Measurements from ENCODE around the gene SNAP29.
"Not testable (repeated sequence)": the region's sequence is repeated elsewhere in the genome, so short reads cannot be mapped to it uniquely, and the experiment has no call there.

Gene SNAP29

DNA sequence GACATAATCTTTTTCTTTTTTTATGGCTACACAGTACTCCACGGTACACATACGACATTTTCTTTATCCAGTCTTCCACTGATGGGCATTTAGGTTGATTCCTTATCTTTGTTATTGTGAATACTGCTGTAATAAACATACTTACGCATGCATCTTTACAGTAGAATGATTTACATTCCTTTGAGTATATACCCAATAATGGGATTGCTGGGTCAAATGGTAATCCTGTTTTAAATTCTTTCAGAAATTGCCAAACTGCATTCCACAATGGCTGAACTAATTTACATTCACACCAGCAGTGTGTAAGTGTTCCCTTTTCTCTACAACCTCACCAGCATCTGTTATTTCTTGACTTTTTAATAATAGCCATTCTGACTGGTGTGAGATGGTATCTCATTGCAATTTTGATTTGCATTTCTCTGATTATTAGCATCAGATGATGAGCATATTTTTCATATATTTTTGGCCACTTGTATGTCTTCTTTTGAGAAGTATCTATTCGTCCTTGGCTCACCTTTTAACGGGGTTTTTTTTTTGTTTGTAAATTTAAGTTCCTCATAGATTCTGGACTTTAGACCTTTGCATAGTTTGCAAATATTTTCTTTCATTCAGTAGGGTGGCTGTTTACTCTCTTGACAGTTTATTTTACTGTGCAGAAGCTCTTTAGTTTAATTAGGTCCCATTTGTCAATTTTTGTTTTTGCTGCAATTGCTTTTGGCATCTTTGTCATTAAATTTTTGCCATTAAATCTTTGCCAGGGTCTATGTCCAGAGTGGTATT is 32.2 kb upstream of the SNAP29 start:
- H2BK15ac ChIP-seq (ENCODE audit: low read length); H3K27me3 ChIP-seq (ENCODE audit: control insufficient read depth in 3 of 3, insufficient read depth in 3 of 3, low read depth in 1 of 3, low read length in 3 of 3); H3K4ac ChIP-seq (ENCODE audit: low read length); H3K14ac ChIP-seq (ENCODE audit: low read length); H2AFZ ChIP-seq (ENCODE audit: low read length); H3K79me1 ChIP-seq (ENCODE audit: low read depth, low read length); H3K4me2 ChIP-seq (ENCODE audit: insufficient read depth, low read length, poor library complexity, severe bottlenecking); H4K8ac ChIP-seq (ENCODE audit: low read depth, low read length); H3K9ac ChIP-seq (ENCODE audit: low read depth, low read length, poor library complexity); H2BK12ac ChIP-seq (ENCODE audit: low read length); H3K27ac ChIP-seq (replicated peaks; ENCODE audit: low read length); H2AK5ac ChIP-seq (ENCODE audit: low read depth, low read length); H3K4me1 ChIP-seq (ENCODE audit: control insufficient read depth in 2 of 2, insufficient read depth in 1 of 2, low read depth in 1 of 2, low read length in 2 of 2); H3K9me3 ChIP-seq (replicated peaks in 1 of 2; ENCODE audit: control insufficient read depth in 2 of 2, insufficient read depth in 1 of 2, low read depth in 1 of 2, low read length in 2 of 2); H4K91ac ChIP-seq (ENCODE audit: low read depth, low read length, poor library complexity); DNase-seq (ENCODE audit: low spot score); H3K18ac ChIP-seq (ENCODE audit: low read length); H3K4me3 ChIP-seq (ENCODE audit: low read length in 2 of 2); H2BK120ac ChIP-seq (ENCODE audit: low read depth, low read length); H2BK5ac ChIP-seq (ENCODE audit: low read length); H3K23ac ChIP-seq (ENCODE audit: low read depth, low read length, poor library complexity): not testable (repeated sequence)
- no CpG with 5 or more reads among the region's 5 CpGs for WGBS, 2 donors (ENCODE audit: extremely low coverage in 2 of 2, insufficient read length in 2 of 2, insufficient replicate concordance in 1 of 2)
- peaks cover 4 to 67% of the 10 kb centered on the region in 2 donors for H3K36me3 ChIP-seq (replicated peaks in 1 of 2; ENCODE audit: control insufficient read depth in 2 of 2, insufficient read depth in 2 of 2, low read length in 2 of 2)

DNA sequence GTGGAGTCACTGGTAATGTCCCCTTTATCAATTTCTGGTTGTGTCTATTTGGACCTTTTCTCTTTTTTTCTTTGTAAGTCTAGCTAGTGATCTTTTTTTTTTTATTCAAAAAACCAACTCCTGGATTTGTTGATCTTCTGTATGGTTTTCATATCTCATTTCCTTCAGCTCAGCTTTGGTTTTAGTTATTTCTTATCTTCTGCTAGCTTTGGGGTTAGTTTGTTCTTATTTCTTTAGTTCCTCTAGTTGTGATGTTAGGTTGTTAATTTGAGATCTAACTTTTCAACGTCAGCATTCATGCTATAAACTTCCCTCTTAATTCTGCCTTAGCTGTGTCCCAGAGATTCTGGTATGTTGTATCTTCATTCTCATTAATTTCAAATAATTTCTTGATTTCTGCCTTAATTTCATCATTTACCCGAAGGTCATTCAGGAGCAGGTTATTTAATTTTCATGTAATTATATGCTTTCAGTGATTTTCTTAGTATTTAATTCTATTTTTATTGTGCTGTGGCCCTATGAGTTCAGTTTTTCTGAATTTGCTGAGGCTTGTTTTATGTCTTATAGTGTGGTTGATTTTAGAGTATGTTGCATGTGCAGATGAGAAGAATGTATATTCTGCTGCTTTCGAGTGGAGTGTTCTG is 29.2 kb upstream of the SNAP29 start:
- Histone ChIP-seq H2AFZ (ENCODE audit: low read length) (no peak overlapping the region), H3K4me2 (ENCODE audit: insufficient read depth, low read length, poor library complexity, severe bottlenecking) (no peak overlapping the region)

DNA sequence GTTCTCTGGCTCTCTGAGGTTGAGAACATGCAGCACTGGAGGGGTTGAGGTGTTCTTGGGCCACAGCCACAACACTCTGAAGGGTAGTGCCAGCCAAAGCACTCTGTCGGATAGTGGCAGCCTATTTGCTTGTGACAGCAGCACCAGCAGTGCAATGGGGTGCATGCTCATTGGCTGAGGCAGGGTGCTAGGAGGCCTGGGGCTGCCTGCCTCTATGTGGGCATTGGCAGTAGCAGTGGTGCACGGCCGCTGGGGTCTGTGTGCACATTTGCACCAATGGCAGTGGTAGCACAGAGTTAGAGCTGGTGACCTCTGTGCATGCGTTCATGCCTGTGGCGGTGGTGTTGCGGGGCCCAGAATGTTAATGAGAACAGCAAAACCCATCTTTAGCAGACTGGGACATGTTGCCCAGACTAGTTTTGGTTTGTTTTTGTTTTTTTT is 25.6 kb upstream of the SNAP29 start:
- Histone ChIP-seq H3K36me3 (replicated peaks in 1 of 2; ENCODE audit: control insufficient read depth in 2 of 2, insufficient read depth in 2 of 2, low read length in 2 of 2) (peaks cover 8 to 56% of the 10 kb centered on the region in 2 donors), H2AFZ (ENCODE audit: low read length) (no peak overlapping the region), H2BK12ac (ENCODE audit: low read length) (no peak overlapping the region), H3K23ac (ENCODE audit: low read depth, low read length, poor library complexity) (peak overlapping the region; percentile 85), H3K14ac (ENCODE audit: low read length) (no peak overlapping the region), H2BK120ac (ENCODE audit: low read depth, low read length) (no peak overlapping the region), H4K8ac (ENCODE audit: low read depth, low read length) (no peak overlapping the region), H2BK15ac (ENCODE audit: low read length) (no peak overlapping the region), H3K79me1 (ENCODE audit: low read depth, low read length) (peaks cover 3% of the 10 kb centered on the region), H3K4me1 (ENCODE audit: control insufficient read depth in 2 of 2, insufficient read depth in 1 of 2, low read depth in 1 of 2, low read length in 2 of 2) (no peaks in the 10 kb centered on the region), H3K4ac (ENCODE audit: low read length) (peak overlapping the region; percentile 23), H2BK5ac (ENCODE audit: low read length) (peak overlapping the region; percentile 39), H3K4me2 (ENCODE audit: insufficient read depth, low read length, poor library complexity, severe bottlenecking) (no peak overlapping the region), H3K9ac (ENCODE audit: low read depth, low read length, poor library complexity) (no peak overlapping the region), H3K27ac (replicated peaks; ENCODE audit: low read length) (no peak overlapping the region), H2AK5ac (ENCODE audit: low read depth, low read length) (no peak overlapping the region), H4K91ac (ENCODE audit: low read depth, low read length, poor library complexity) (no peak overlapping the region), H3K27me3 (ENCODE audit: control insufficient read depth in 3 of 3, insufficient read depth in 3 of 3, low read depth in 1 of 3, low read length in 3 of 3) (no peaks in the 10 kb centered on the region), H3K9me3 (replicated peaks in 1 of 2; ENCODE audit: control insufficient read depth in 2 of 2, insufficient read depth in 1 of 2, low read depth in 1 of 2, low read length in 2 of 2) (peaks cover 3 to 12% of the 10 kb centered on the region in 2 donors), H3K18ac (ENCODE audit: low read length) (peak overlapping the region; percentile 38), H3K4me3 (ENCODE audit: low read length in 2 of 2) (peak overlapping the region in 1 of 2 donors; percentile 44)
- WGBS, 2 donors (ENCODE audit: extremely low coverage in 2 of 2, insufficient read length in 2 of 2, insufficient replicate concordance in 1 of 2), result no CpG with 5 or more reads among the region's 6 CpGs
- no peak for DNase-seq (ENCODE audit: low spot score)

More for the DNA sequence above, 29.2 kb upstream of the SNAP29 start:
- H3K9me3 ChIP-seq (replicated peaks in 1 of 2; ENCODE audit: control insufficient read depth in 2 of 2, insufficient read depth in 1 of 2, low read depth in 1 of 2, low read length in 2 of 2), result peaks cover 3 to 12% of the 10 kb centered on the region in 2 donors
- H3K23ac ChIP-seq (ENCODE audit: low read depth, low read length, poor library complexity), result no peak overlapping the region
- H2AK5ac ChIP-seq (ENCODE audit: low read depth, low read length), result no peak overlapping the region
- no peak overlapping the region for H3K27ac ChIP-seq (replicated peaks; ENCODE audit: low read length)
- H3K4me1 ChIP-seq (ENCODE audit: control insufficient read depth in 2 of 2, insufficient read depth in 1 of 2, low read depth in 1 of 2, low read length in 2 of 2), result no peaks in the 10 kb centered on the region
- no peak overlapping the region for H3K9ac ChIP-seq (ENCODE audit: low read depth, low read length, poor library complexity)
- H3K36me3 ChIP-seq (replicated peaks in 1 of 2; ENCODE audit: control insufficient read depth in 2 of 2, insufficient read depth in 2 of 2, low read length in 2 of 2), result peaks cover 11 to 68% of the 10 kb centered on the region in 2 donors
- no peak overlapping the region for H2BK15ac ChIP-seq (ENCODE audit: low read length)
- no peak overlapping the region for H4K8ac ChIP-seq (ENCODE audit: low read depth, low read length)
- H3K18ac ChIP-seq (ENCODE audit: low read length), result no peak overlapping the region
- no peak overlapping the region for H2BK5ac ChIP-seq (ENCODE audit: low read length)
- H2BK12ac ChIP-seq (ENCODE audit: low read length), result no peak overlapping the region
- peaks cover 3% of the 10 kb centered on the region for H3K79me1 ChIP-seq (ENCODE audit: low read depth, low read length)
- WGBS, 2 donors (ENCODE audit: extremely low coverage in 2 of 2, insufficient read length in 2 of 2, insufficient replicate concordance in 1 of 2), result no CpG with 5 or more reads among the region's 3 CpGs
- DNase-seq (ENCODE audit: low spot score), result no peak
- H4K91ac ChIP-seq (ENCODE audit: low read depth, low read length, poor library complexity), result no peak overlapping the region
- no peak overlapping the region for H2BK120ac ChIP-seq (ENCODE audit: low read depth, low read length)
- H3K4ac ChIP-seq (ENCODE audit: low read length), result no peak overlapping the region
- H3K14ac ChIP-seq (ENCODE audit: low read length), result no peak overlapping the region
- no peak overlapping the region for H3K4me3 ChIP-seq (ENCODE audit: low read length in 2 of 2)
- no peaks in the 10 kb centered on the region for H3K27me3 ChIP-seq (ENCODE audit: control insufficient read depth in 3 of 3, insufficient read depth in 3 of 3, low read depth in 1 of 3, low read length in 3 of 3)

DNA sequence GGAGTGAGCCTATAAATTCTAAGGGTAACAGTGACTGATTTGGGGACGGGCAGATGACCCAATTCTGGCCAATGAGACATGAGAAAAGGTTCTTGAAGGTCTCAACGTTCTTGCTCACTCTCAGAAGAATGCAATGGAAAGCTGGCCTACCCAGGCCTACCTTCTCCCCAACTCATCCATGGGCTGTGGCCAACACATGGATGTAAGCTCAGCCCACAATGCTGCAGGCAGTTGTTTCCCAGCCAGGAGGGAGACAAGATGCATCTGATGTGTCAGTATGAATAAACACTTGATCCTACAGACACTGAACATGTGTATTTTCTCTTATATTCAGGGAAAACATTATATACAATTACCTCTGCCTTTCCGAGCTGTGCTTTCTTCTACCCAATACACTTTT is 24.6 kb upstream of the SNAP29 start:
- Histone ChIP-seq H2BK12ac (ENCODE audit: low read length) (no peak overlapping the region), H3K9ac (ENCODE audit: low read depth, low read length, poor library complexity) (no peak overlapping the region), H2AFZ (ENCODE audit: low read length) (no peak overlapping the region), H4K91ac (ENCODE audit: low read depth, low read length, poor library complexity) (no peak overlapping the region), H3K23ac (ENCODE audit: low read depth, low read length, poor library complexity) (no peak overlapping the region), H2BK5ac (ENCODE audit: low read length) (no peak overlapping the region), H3K27me3 (ENCODE audit: control insufficient read depth in 3 of 3, insufficient read depth in 3 of 3, low read depth in 1 of 3, low read length in 3 of 3) (no peaks in the 10 kb centered on the region), H2BK15ac (ENCODE audit: low read length) (no peak overlapping the region), H3K4me1 (ENCODE audit: control insufficient read depth in 2 of 2, insufficient read depth in 1 of 2, low read depth in 1 of 2, low read length in 2 of 2) (no peaks in the 10 kb centered on the region), H3K27ac (replicated peaks; ENCODE audit: low read length) (no peak overlapping the region), H3K4ac (ENCODE audit: low read length) (no peak overlapping the region), H2AK5ac (ENCODE audit: low read depth, low read length) (no peak overlapping the region), H3K79me1 (ENCODE audit: low read depth, low read length) (peaks cover 3% of the 10 kb centered on the region), H4K8ac (ENCODE audit: low read depth, low read length) (no peak overlapping the region), H3K36me3 (replicated peaks in 1 of 2; ENCODE audit: control insufficient read depth in 2 of 2, insufficient read depth in 2 of 2, low read length in 2 of 2) (peaks cover 8 to 50% of the 10 kb centered on the region in 2 donors), H3K9me3 (replicated peaks in 1 of 2; ENCODE audit: control insufficient read depth in 2 of 2, insufficient read depth in 1 of 2, low read depth in 1 of 2, low read length in 2 of 2) (peaks cover 3 to 12% of the 10 kb centered on the region in 2 donors), H3K4me3 (ENCODE audit: low read length in 2 of 2) (no peak overlapping the region), H3K18ac (ENCODE audit: low read length) (no peak overlapping the region), H3K4me2 (ENCODE audit: insufficient read depth, low read length, poor library complexity, severe bottlenecking) (no peak overlapping the region), H3K14ac (ENCODE audit: low read length) (no peak overlapping the region), H2BK120ac (ENCODE audit: low read depth, low read length) (no peak overlapping the region)
- DNase-seq (ENCODE audit: low spot score), result no peak
- WGBS, 2 donors (ENCODE audit: extremely low coverage in 2 of 2, insufficient read length in 2 of 2, insufficient replicate concordance in 1 of 2), result no CpG with 5 or more reads among the region's 3 CpGs

All from neuronal stem cell (in vitro differentiated cells).